ENCODE measurements around the gene OSBPL10.

DNA sequence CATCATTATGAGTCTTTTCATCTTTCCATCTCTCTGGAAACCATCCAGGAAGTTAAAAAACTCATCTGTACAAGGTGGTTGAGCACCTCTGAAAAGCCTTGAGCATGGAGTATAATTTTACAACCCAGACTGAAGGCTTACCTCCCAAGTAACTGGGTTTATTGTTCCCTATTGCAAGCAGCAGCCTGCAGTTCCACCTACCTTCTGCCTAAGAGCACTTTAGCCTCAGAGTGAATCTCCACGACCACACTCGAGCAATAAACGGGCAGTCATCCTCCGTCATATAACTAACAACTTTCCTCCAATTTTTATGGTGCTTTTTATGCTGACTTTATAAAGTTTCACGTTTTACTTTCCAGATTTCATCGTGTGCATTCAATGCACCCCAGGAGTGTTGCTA lies 32.8 kb downstream of the OSBPL10 start:
- TF ChIP-seq, protein P1, sequence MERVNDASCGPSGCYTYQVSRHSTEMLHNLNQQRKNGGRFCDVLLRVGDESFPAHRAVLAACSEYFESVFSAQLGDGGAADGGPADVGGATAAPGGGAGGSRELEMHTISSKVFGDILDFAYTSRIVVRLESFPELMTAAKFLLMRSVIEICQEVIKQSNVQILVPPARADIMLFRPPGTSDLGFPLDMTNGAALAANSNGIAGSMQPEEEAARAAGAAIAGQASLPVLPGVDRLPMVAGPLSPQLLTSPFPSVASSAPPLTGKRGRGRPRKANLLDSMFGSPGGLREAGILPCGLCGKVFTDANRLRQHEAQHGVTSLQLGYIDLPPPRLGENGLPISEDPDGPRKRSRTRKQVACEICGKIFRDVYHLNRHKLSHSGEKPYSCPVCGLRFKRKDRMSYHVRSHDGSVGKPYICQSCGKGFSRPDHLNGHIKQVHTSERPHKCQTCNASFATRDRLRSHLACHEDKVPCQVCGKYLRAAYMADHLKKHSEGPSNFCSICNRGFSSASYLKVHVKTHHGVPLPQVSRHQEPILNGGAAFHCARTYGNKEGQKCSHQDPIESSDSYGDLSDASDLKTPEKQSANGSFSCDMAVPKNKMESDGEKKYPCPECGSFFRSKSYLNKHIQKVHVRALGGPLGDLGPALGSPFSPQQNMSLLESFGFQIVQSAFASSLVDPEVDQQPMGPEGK (CRISPR knock-in tag; IDR thresholded peaks at IDR 0.05; ENCODE audit: borderline replicate concordance): no peak
- TF ChIP-seq PPARA (CRISPR knock-in tag; IDR thresholded peaks at IDR 0.05; ENCODE audit: borderline replicate concordance) (no peak), ARNTL (CRISPR knock-in tag; IDR thresholded peaks at IDR 0.05; ENCODE audit: borderline replicate concordance, low read depth) (no peak), CSRNP3 (CRISPR knock-in tag; IDR thresholded peaks at IDR 0.05) (no peak), CREB5 (CRISPR knock-in tag; IDR thresholded peaks at IDR 0.05; ENCODE audit: low read depth) (no peak), ZNF70 (CRISPR knock-in tag; IDR thresholded peaks at IDR 0.05) (no peak), CSDC2 (CRISPR knock-in tag; IDR thresholded peaks at IDR 0.05) (no peak), GLIS3 (CRISPR knock-in tag; IDR thresholded peaks at IDR 0.05) (no peak), ZNF565 (CRISPR knock-in tag; conservative IDR thresholded peaks at IDR 0.05; ENCODE audit: low read depth) (no peak), ZFP3 (CRISPR knock-in tag; IDR thresholded peaks at IDR 0.05) (no peak), BACH2 (CRISPR knock-in tag; IDR thresholded peaks at IDR 0.05; ENCODE audit: borderline replicate concordance) (no peak), ZFP30 (CRISPR knock-in tag; IDR thresholded peaks at IDR 0.05) (no peak)
- TF ChIP-seq, protein P2, sequence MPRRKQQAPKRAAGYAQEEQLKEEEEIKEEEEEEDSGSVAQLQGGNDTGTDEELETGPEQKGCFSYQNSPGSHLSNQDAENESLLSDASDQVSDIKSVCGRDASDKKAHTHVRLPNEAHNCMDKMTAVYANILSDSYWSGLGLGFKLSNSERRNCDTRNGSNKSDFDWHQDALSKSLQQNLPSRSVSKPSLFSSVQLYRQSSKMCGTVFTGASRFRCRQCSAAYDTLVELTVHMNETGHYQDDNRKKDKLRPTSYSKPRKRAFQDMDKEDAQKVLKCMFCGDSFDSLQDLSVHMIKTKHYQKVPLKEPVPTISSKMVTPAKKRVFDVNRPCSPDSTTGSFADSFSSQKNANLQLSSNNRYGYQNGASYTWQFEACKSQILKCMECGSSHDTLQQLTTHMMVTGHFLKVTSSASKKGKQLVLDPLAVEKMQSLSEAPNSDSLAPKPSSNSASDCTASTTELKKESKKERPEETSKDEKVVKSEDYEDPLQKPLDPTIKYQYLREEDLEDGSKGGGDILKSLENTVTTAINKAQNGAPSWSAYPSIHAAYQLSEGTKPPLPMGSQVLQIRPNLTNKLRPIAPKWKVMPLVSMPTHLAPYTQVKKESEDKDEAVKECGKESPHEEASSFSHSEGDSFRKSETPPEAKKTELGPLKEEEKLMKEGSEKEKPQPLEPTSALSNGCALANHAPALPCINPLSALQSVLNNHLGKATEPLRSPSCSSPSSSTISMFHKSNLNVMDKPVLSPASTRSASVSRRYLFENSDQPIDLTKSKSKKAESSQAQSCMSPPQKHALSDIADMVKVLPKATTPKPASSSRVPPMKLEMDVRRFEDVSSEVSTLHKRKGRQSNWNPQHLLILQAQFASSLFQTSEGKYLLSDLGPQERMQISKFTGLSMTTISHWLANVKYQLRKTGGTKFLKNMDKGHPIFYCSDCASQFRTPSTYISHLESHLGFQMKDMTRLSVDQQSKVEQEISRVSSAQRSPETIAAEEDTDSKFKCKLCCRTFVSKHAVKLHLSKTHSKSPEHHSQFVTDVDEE (CRISPR knock-in tag; IDR thresholded peaks at IDR 0.05): no peak

Data from SK-N-SH treated with all-trans-retinoic acid at 6 μM for 48 hours (cell line).